Breast epithelium (tissue), 4 donors: Measurements from ENCODE around the gene GUCA2B. TPM values are rescaled to one million over a fixed set of nuclear protein-coding genes. Genes with fewer than 3 reads are reported as not detected.

Experiments used
- DNase-seq, 2 donors: peaks; one replicate each; pipeline ENCODE4 v3.0.0-alpha.2; 2019; ENCODE audit warnings: low spot score in 2 of 2
- H3K27ac ChIP-seq, 2 donors: fragments of 200-600 bp; sonication (generic) in 1 of 2; one replicate each; pipeline ENCODE4 v1.5.1; 2016 to 2019; ENCODE audit warnings: mild to moderate bottlenecking in 1 of 2
- H3K27me3 ChIP-seq, 2 donors: fragments of 200-600 bp; sonication (generic) in 1 of 2; one replicate each; pipeline versions ENCODE4 v1.5.1 to v1.6.0; 2017 to 2019; ENCODE audit warnings: control low read depth in 1 of 2, mild to moderate bottlenecking in 1 of 2
- H3K36me3 ChIP-seq: fragments of 200-600 bp; one replicate; pipeline ENCODE4 v1.5.1; 2019
- H3K4me1 ChIP-seq, 2 donors: fragments of 200-600 bp; sonication (generic); one replicate each; pipeline ENCODE4 v1.5.1; 2016 to 2019; ENCODE audit warnings: control low read depth in 1 of 2
- H3K4me3 ChIP-seq, 3 donors: fragments of 200-600 bp; sonication (generic); 1 replicate in 2 of 3; 2 replicates in 1 of 3; pipeline ENCODE4 v1.5.1; 2016 to 2019; ENCODE audit warnings: mild to moderate bottlenecking in 3 of 3, moderate library complexity in 2 of 3
- H3K9me3 ChIP-seq, 2 donors: fragments of 200-600 bp; sonication (generic) in 1 of 2; one replicate each; pipeline ENCODE4 v1.5.1; 2016 to 2019; ENCODE audit warnings: control low read depth in 1 of 2
- CTCF ChIP-seq, 3 donors: fragments of 450-650 bp; IDR thresholded peaks; one replicate each; pipeline ENCODE4 v1.5.1; 2016 to 2017; ENCODE audit warnings: antibody characterized with exemption in 3 of 3, mild to moderate bottlenecking in 3 of 3, moderate library complexity in 3 of 3
- POLR2A ChIP-seq: fragments of 450-650 bp; IDR thresholded peaks from one replicate; pipeline ENCODE4 v1.6.1; 2016; ENCODE audit warnings: antibody characterized with exemption, mild to moderate bottlenecking, moderate library complexity
- POLR2AphosphoS5 ChIP-seq, 3 donors: sonication (generic); formaldehyde crosslinking; IDR thresholded peaks; one replicate each; pipeline ENCODE4 v1.6.1; 2017; ENCODE audit warnings: antibody characterized with exemption in 3 of 3
- intact Hi-C: fragments of 100-400 bp; cut with DNase I; formaldehyde crosslinking; loops from one replicate; pipeline ENCODE4 v1.15.1; 2023; ENCODE audit warnings: low total_unique reads
- total RNA-seq, 3 donors: library from RNA; depleted of rRNA; stranded (reverse); fragments of >200 nt; gene quantifications; one replicate each; pipeline ENCODE4 v1.1.0, GENCODE V29; 2016

The GUCA2B gene
- total RNA-seq, 3 donors from 2014 or later = not detected

DNA sequence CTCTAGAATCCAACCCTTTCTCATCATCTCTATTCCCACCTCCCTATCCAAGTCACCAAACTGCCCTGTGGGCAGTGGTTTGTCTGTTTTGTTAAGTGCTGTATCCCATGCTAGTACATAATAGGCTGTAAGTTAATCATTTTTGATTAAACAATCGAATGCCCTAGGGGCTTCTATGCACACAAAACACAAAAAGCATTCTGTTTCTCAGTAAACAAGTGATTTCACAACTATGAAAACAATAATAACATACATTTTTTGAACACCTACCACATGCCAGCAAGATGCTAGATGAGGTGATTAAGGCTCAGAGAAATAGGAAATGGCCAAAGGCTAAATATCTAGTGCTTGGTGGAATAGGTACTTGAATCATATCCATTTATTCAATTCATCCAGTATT, 5.0 kb upstream of the GUCA2B start:
- Histone ChIP-seq H3K27me3 (no peaks in the 10 kb centered on the region), H3K4me1 (peaks cover 0 to 7% of the 10 kb centered on the region in 2 donors), H3K4me3 (no peak overlapping the region), H3K9me3 (no peaks in the 10 kb centered on the region), H3K36me3 (no peaks in the 10 kb centered on the region), H3K27ac (no peak overlapping the region)
- DNase-seq = no peak
- intact Hi-C loops = loop anchor here (1.0 to 5.0 kb wide), 2 partner anchors 25 to 126 kb away; no protein-coding TSS in a partner anchor
- TF ChIP-seq CTCF (IDR thresholded peaks at IDR 0.05) (no peak), POLR2A (no peak), POLR2AphosphoS5 (IDR thresholded peaks at IDR 0.05) (no peak)

- no peaks in the 10 kb centered on the region for H3K9me3 ChIP-seq
- H3K4me3 ChIP-seq = no peak overlapping the region
- no peak overlapping the region for H3K27ac ChIP-seq
- DNase-seq = no peak
- H3K27me3 ChIP-seq = no peaks in the 10 kb centered on the region
- H3K4me1 ChIP-seq = peaks cover 0 to 7% of the 10 kb centered on the region in 2 donors
- intact Hi-C loops = no loop called here
- H3K36me3 ChIP-seq = no peaks in the 10 kb centered on the region
- TF ChIP-seq POLR2A (no peak), POLR2AphosphoS5 (IDR thresholded peaks at IDR 0.05) (no peak), CTCF (IDR thresholded peaks at IDR 0.05) (no peak)
Observed at GRCh38 chr1:42150651-42151050, 2.6 kb upstream of the GUCA2B start.

DNA sequence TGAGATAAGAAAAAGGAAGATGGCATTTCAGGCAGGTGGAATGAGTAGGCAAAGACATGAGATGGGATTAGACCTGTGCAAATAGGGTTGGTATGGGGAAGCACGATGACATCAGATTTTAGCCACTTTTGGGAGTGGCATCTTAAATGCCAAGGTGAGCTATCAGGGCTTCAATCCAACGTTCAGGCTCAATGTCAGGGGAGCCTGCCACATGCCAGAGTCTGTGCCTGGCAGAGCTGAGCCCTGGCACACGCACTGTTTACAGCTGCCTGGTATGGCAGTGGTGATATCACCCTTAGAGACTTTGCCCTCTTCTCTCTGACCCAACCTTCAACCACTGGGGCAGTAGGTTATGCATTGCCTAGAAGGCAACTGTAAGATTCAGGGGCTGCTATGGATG, 1.1 kb upstream of the GUCA2B start:
- H3K4me3 ChIP-seq = no peak overlapping the region
- peak in 1 of 3 donors; percentile 25 for TF ChIP-seq POLR2AphosphoS5 (IDR thresholded peaks at IDR 0.05)
- TF ChIP-seq CTCF (IDR thresholded peaks at IDR 0.05) = no peak
- no peak for TF ChIP-seq POLR2A
- no peaks in the 10 kb centered on the region for H3K36me3 ChIP-seq
- peaks cover 0 to under 1% of the 10 kb centered on the region in 2 donors for H3K4me1 ChIP-seq
- H3K9me3 ChIP-seq = no peaks in the 10 kb centered on the region
- H3K27me3 ChIP-seq = no peaks in the 10 kb centered on the region
- peak in 1 of 2 donors; percentile 51 for DNase-seq
- H3K27ac ChIP-seq = peak overlapping the region in 1 of 2 donors; percentile 65
- intact Hi-C loops = no loop called here

DNA sequence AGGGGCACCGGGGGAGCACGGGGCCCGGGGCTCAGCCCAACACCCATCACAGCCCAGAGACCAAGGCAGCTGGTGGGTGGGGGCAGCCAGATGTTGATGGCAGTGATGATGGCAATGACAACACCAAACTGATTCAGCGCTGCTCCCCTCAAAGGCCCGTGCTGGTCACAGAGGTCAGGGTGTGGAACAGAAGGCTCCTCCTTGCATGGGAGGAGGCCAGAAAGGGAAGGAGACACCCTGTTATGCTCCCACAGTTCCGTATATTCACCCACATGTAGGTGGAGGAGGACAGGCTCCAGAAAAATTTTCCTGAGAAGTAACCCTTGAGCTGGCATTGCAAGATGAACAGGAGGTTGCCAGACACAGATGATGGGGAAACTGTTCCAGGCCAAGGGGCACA, 414 bp downstream of the GUCA2B start:
- no peak for DNase-seq
- intact Hi-C loops = no loop called here
- no peaks in the 10 kb centered on the region for H3K27me3 ChIP-seq
- H3K4me3 ChIP-seq = no peak overlapping the region
- no peaks in the 10 kb centered on the region for H3K4me1 ChIP-seq
- no peaks in the 10 kb centered on the region for H3K9me3 ChIP-seq
- H3K27ac ChIP-seq = no peak overlapping the region
- TF ChIP-seq POLR2AphosphoS5 (IDR thresholded peaks at IDR 0.05) (no peak), CTCF (IDR thresholded peaks at IDR 0.05) (no peak), POLR2A (no peak)
- no peaks in the 10 kb centered on the region for H3K36me3 ChIP-seq

DNA sequence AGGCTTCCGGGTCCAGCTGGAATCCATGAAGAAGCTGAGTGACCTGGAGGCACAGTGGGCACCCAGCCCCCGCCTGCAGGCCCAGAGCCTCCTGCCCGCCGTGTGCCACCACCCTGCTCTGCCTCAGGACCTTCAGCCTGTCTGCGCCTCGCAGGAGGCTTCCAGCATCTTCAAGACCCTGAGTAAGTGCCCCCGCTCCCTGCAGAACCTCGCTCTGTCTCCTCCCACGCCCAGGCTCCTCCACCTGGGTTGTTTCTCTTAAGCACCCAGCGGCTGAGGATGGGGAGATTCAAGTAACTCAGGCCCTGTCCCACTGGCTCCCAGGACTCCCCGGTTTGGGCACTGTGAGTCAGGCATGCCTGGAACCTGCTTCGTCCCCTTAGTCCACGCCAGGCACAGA, 1.5 kb downstream of the GUCA2B start:
- H3K4me1 ChIP-seq = no peaks in the 10 kb centered on the region
- H3K27me3 ChIP-seq = no peaks in the 10 kb centered on the region
- intact Hi-C loops = no loop called here
- no peak for TF ChIP-seq POLR2A
- TF ChIP-seq CTCF (IDR thresholded peaks at IDR 0.05) = no peak
- TF ChIP-seq POLR2AphosphoS5 (IDR thresholded peaks at IDR 0.05) = no peak
- H3K4me3 ChIP-seq = no peak overlapping the region
- DNase-seq = no peak
- H3K36me3 ChIP-seq = no peaks in the 10 kb centered on the region
- no peaks in the 10 kb centered on the region for H3K9me3 ChIP-seq
- no peak overlapping the region for H3K27ac ChIP-seq
